Endothelial cell (in vitro differentiated cells): Measurements from ENCODE around the gene LRRC14B. TPM values are rescaled to one million over a fixed set of nuclear protein-coding genes. Genes with fewer than 3 reads are reported as not detected.

Experiments used
- DNase-seq: peaks from one replicate; pipeline ENCODE4 v3.0.0; 2021; ENCODE audit warnings: low spot score
- H3K27ac Mint-ChIP-seq: one replicate; pipeline ENCODE4 v1.8.0; 2021; ENCODE audit warnings: mixed read lengths, inconsistent platforms; ENCODE audit not compliant: unreplicated experiment
- H3K27me3 Mint-ChIP-seq: one replicate; pipeline ENCODE4 v1.8.0; 2021; ENCODE audit warnings: mild to moderate bottlenecking, moderate library complexity, mixed read lengths, inconsistent platforms; ENCODE audit not compliant: unreplicated experiment
- H3K36me3 Mint-ChIP-seq: one replicate; pipeline ENCODE4 v1.8.0; 2021; ENCODE audit warnings: mild to moderate bottlenecking, low read depth, mixed read lengths, inconsistent platforms; ENCODE audit not compliant: unreplicated experiment
- H3K4me1 Mint-ChIP-seq: one replicate; pipeline ENCODE4 v1.8.0; 2021; ENCODE audit warnings: mild to moderate bottlenecking, mixed read lengths, inconsistent platforms; ENCODE audit not compliant: unreplicated experiment
- H3K4me3 Mint-ChIP-seq: one replicate; pipeline ENCODE4 v1.8.0; 2021; ENCODE audit warnings: mild to moderate bottlenecking, mixed read lengths, inconsistent platforms; ENCODE audit not compliant: unreplicated experiment
- H3K9me3 Mint-ChIP-seq: one replicate; pipeline ENCODE4 v1.8.0; 2021; ENCODE audit warnings: mixed read lengths, inconsistent platforms; ENCODE audit not compliant: unreplicated experiment
- CTCF ChIP-seq: fragments of 200-600 bp; sonication (generic); IDR thresholded peaks from one replicate; pipeline ENCODE4 v1.5.0; 2021; ENCODE audit warnings: antibody characterized with exemption; ENCODE audit not compliant: unreplicated experiment
- total RNA-seq: library from RNA; stranded (reverse); fragmentation: NEBNext Ultra II Directional; extraction: Animal tissue kit (Norgen Biotek cat#: 25700); gene quantifications from one replicate; pipeline ENCODE4 v1.2.1, GENCODE V29; 2021; ENCODE audit not compliant: unreplicated experiment

LRRC14B gene
- total RNA-seq, 1 donor from 2014 or later: not detected

GRCh38 chr5:186091-187041, 4.9 kb upstream of the LRRC14B start:
- Mint-ChIP-seq H3K4me1 (no peaks in the 10 kb centered on the region), H3K9me3 (no peaks in the 10 kb centered on the region), H3K27me3 (peaks cover 5% of the 10 kb centered on the region), H3K4me3 (no peak overlapping the region), H3K36me3 (peaks cover 4% of the 10 kb centered on the region), H3K27ac (no peak overlapping the region)
- DNase-seq: no peak
- TF ChIP-seq CTCF: no peak

- H3K27me3 Mint-ChIP-seq: peaks cover 5% of the 10 kb centered on the region
- no peak overlapping the region for H3K27ac Mint-ChIP-seq
- H3K4me3 Mint-ChIP-seq: no peak overlapping the region
- no peak for DNase-seq
- H3K36me3 Mint-ChIP-seq: peaks cover 4% of the 10 kb centered on the region
- H3K4me1 Mint-ChIP-seq: no peaks in the 10 kb centered on the region
- TF ChIP-seq CTCF: no peak
- H3K9me3 Mint-ChIP-seq: no peaks in the 10 kb centered on the region
Measured at GRCh38 chr5:187042-187431, 4.3 kb upstream of the LRRC14B start.

GRCh38 chr5:187617-188451, 3.5 kb upstream of the LRRC14B start:
- Mint-ChIP-seq H3K27me3 (peaks cover 5% of the 10 kb centered on the region), H3K27ac (no peak overlapping the region), H3K9me3 (no peaks in the 10 kb centered on the region), H3K4me1 (no peaks in the 10 kb centered on the region), H3K4me3 (no peak overlapping the region), H3K36me3 (peaks cover 4% of the 10 kb centered on the region)
- no peak for TF ChIP-seq CTCF
- no peak for DNase-seq

- DNase-seq: peak; percentile 90
- H3K27ac Mint-ChIP-seq: no peak overlapping the region
- TF ChIP-seq CTCF: peak; percentile 96
- H3K4me3 Mint-ChIP-seq: no peak overlapping the region
- H3K4me1 Mint-ChIP-seq: no peaks in the 10 kb centered on the region
- H3K27me3 Mint-ChIP-seq: peaks cover 5% of the 10 kb centered on the region
- H3K36me3 Mint-ChIP-seq: peaks cover 4% of the 10 kb centered on the region
- H3K9me3 Mint-ChIP-seq: no peaks in the 10 kb centered on the region
Measured at GRCh38 chr5:188488-189481, 2.5 kb upstream of the LRRC14B start.
